ENCODE results near the gene EGFL7.
"Not testable (repeated sequence)": the region's sequence is repeated elsewhere in the genome, so short reads cannot be mapped to it uniquely, and the experiment has no call there.

Gene EGFL7

GRCh38 chr9:136625101-136626065 lies 37.3 kb upstream of the EGFL7 start:
- FAIRE-seq: no peak

- FAIRE-seq: no peak
These were observed 36.5 kb upstream of the EGFL7 start for GRCh38 chr9:136626066-136626725.

DNA sequence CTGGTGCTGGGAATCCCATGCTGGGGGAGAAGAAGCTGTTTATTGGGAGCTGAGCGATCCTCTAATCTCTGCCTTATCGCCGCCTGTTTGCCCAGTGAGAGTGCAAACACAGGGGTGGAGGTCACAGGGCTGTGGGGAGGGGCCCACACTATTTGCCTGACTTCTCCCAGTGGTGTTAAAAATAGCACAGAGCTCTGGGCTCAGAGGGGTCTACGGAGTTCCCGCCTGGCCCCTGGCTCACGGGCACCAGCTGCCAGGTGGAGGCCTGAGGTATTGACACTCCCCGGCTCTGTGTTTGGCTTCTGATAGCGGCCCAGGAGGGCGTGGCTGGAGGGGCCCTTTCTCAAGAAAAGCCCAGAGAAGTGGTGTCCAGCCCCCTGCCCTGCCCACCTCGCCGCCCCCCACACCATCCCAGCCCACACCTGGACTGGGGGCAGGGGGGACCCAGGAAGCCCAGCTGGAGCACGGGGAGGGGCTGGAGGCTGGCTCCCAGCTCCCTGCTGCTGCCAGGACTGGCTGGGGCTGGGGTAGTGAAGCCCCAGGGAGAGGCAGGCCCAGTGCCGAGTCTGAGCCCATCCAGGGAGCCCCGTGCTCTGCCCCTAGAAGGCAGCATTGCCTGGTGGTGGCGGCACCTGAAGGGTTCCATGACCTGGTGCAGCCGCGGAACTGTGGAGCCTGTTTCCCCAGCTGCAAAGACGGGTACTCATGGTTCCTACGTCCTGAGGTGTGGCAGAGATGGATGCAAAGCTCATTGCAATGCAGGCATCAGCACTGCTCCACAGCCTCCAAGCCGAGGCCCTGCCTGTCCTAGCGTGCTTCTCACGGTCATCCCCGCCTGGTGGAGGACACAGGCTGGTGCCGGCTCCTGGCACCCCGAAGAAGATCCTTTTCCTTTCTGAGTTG lies 35.7 kb upstream of the EGFL7 start:
- FAIRE-seq: no peak

GRCh38 chr9:136627703-136628102 lies 35.0 kb upstream of the EGFL7 start:
- no peak for FAIRE-seq

DNA sequence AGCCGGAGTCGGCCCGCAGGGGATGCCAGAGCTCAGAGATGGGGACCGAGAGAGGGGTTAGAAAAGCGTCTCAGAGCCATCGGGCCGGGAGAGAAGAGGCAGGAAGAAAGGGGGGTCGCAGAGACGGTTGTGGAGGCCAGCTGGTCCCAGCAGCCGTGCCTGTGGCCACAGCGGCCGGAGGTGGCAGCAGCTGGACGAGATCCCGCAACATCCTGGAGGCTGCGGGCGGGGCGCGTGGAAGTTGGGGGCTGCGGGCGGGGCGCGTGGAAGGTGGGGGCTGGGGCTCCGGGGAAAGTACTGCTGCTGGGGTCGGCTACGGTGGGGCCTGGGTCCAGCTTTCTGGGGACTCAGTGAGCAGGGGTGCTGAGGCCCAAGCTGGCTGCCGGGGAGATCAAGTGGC lies 34.4 kb upstream of the EGFL7 start:
- FAIRE-seq: no peak

- no peak for FAIRE-seq
These were observed 33.5 kb upstream of the EGFL7 start for GRCh38 chr9:136629001-136629878.

DNA sequence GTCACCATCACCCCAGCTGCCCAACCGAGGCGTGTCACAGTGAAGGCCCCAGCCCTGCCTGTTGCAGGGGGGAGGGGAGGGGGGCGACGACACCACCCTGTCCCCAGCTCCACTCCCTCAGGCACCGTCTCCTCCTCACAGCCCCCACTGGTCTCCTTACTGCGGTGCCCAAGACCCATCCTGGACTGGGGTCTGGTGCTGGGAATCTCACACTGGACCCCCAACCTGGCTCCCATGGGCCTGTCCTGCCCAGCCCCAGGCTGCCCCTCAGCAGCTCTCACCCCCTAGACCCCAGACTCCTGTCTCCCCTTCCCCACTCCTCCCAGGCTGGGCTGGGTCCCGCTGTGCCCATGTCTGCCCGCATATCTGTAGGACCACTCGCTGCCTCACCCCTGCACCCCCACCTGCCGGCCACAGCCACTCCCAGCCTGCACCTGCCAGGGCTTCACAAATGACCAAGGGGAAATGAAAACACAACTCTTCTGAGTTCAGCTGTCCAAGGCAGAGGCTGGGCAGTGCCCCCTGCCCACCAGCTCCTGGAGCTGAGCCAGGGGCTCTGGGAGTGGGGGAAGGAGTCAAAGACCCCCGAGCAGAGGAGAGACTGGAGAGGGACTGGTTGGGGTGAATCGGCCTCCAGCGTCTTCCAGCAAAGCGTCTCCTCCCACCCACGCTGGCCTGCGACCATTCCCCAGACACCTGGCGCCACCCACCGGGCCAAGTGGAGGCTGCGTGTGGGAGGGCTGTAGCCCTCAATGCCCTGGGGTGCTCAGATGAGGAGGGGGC lies 32.6 kb upstream of the EGFL7 start:
- FAIRE-seq: no peak

- no peak for FAIRE-seq
These were observed 32.1 kb upstream of the EGFL7 start for GRCh38 chr9:136630662-136630992.

DNA sequence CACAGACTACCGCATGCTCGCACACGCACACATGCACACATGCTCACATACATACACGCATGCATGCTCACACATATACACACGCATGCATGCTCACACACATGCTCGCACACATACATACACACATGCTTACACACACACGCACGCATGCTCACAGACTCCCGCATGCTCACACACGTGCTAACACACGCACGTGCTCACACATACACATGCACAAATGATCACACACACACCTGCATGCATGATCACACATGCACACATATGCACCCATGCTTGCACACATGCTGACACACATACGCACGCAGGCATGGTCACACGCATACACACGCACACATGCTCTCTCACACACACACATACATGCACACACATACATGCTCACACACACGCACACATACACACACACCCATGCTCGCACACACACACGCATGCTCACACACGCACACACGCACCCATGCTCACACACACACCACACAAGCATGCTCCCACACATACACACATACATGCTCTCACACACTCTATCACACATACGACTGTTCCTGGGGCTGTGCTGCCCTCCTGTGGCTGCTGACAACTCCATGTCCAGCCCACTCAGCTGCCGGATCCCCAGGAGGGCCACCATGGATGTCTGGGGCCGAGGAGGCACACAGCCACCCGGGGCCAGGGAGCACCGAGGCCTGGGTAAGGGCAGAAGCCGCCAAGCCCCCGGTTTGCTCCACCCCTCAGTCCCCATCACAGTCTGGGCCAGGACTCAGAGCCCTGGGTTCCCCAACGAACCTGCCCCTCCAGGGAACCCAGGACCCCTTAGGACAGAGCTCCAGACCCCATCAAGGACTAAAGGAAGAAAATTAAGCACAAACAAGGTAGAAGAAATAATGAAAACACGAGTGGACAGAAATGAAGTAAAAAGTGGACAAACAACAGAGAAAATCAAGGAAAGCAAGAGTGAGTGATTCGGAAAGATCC lies 31.4 kb upstream of the EGFL7 start:
- no peak for FAIRE-seq

DNA sequence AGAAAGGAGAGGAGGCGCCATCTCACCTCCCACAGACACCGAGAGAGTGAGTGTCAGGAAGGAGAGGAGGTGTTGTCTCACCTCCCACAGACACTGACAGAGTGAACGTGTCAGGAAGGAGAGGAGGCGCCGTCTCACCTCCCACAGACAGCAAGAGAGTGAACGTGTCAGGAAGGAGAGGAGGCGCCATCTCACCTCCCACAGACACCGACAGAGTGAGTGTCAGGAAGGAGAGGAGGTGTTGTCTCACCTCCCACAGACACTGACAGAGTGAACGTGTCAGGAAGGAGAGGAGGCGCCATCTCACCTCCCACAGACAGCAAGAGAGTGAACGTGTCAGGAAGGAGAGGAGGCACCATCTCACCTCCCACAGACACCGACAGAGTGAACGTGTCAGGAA lies 30.6 kb upstream of the EGFL7 start:
- FAIRE-seq: not testable (repeated sequence)

DNA sequence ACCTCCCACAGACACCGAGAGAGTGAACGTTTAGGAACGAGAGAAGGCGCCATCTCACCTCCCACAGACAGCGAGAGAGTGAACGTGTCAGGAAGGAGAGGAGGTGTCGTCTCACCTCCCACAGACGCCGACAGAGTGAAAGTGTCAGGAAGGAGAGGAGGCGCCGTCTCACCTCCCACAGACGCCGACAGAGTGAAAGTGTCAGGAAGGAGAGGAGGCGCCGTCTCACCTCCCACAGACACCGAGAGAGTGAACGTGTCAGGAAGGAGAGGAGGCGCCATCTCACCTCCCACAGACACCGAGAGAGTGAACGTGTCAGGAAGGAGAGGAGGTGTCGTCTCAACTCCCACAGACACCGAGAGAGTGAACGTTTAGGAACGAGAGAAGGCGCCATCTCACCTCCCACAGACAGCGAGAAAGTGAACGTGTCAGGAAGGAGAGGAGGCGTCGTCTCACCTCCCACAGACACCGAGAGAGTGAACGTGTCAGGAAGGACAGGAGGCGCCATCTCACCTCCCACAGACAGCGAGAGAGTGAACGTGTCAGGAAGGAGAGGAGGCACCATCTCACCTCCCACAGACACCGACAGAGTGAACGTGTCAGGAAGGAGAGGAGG lies 30.1 kb upstream of the EGFL7 start:
- not testable (repeated sequence) for FAIRE-seq

DNA sequence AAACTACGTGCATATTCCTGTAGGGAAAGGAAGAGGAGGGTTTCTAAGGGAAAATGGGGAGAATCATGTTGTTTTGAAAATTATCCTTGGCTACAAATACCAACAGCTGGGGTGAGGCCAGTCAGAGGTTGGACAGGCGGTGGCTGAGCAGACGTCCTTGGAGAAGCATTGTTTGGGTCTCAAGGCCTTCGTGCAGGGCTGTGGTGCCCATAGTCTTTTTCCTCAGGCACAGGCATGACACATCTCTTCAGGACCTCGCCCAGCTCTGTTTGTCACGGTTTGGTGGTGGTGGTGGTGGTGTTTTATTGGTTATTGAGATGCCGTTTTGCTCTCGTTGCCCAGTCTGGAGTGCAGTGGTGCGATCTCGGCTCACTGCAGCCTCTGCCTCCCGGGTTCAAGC lies 27.8 kb upstream of the EGFL7 start:
- FAIRE-seq: no peak

DNA sequence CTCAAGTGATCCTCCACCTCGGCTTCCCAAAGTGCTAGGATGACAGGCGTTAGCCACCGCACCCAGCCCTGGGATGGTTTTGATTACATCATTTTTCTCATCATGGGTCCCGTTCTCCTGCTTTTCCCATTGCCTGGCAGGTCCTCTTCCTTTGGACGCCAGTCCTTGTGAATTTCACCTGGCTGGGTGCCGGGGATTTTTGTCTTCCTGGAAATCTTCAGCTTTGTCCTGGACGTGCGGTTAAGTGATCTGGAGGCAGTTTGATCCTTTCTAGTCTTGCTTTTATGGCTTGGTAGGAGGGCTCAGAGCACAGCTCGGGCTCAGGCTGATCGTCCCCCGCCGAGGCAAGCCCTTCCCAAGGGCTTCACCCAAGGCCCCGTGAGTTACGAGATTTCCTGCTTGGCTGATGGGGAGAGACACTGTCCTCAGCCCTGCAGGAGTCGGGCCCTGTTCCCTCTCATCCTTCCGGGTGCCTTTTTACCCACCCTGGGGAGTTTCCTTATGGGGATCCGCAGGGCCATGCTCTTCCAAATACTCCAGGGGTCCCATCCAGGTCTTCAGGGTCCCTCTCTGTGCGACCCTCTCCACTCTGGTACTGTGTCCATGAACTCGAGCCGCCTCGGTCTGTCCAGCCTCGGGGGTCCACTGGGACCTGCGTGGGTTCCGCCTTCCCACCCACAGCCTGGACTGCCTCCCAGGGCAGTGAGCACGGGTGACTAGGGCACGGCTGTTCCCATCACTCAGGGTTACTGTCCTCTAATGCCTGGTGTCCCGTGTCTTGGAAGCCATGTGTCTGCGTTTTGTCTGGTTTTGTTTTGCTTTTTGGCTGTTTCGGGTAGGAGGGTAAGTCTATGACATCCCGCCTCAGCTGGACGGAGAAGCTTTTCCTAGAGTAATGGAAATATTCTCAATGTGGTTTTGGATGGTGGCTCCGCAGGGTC lies 22.3 kb upstream of the EGFL7 start:
- FAIRE-seq: no peak

DNA sequence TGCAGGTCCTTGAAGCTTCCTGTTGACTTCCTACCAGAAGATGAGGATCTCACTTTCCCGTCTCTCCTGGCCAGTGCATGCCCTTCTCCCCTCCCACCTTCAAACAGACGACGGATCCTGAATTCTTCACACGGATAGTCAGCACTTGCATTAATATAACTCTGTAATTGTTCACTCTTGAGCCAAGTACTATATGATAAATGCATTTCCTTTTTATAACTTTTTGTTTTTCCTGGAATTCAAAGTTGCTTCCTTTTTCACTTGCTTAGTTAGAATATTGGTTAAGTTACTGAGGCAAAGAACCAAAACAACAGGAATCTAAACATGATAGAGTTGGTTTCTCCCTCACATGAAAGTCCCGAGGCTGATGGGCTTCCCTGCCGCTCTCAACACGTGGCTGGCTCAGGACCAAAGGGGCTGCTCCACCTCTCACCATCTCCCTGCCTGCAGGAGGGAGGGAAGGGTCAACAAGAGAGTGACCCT lies 20.2 kb upstream of the EGFL7 start:
- FAIRE-seq: no peak

GRCh38 chr9:136643596-136644342 lies 18.9 kb upstream of the EGFL7 start:
- FAIRE-seq: no peak

GRCh38 chr9:136644343-136644592 lies 18.4 kb upstream of the EGFL7 start:
- FAIRE-seq: no peak

GRCh38 chr9:136644593-136645351 lies 17.9 kb upstream of the EGFL7 start:
- no peak for FAIRE-seq

Data from islet of Langerhans (tissue), 1 donor.